CD4-positive, alpha-beta T cell treated with Interleukin-2 at 100 ng/mL for 4 hours (primary cell): ENCODE results near the gene HMCES.
A peak's percentile ranks its signal among the peaks of the same experiment; 100 is the strongest.

Experiments
- DNase-seq: peaks from one replicate; pipeline ENCODE4 v3.0.0-alpha.2; 2020; ENCODE audit warnings: low spot score

HMCES gene

GRCh38 chr3:129304146-129304961 is 25.7 kb downstream of the HMCES start:
- no peak for DNase-seq

- no peak for DNase-seq
Observed at GRCh38 chr3:129304962-129305222, 26.2 kb downstream of the HMCES start.

- peak; percentile 11 for DNase-seq
Observed at GRCh38 chr3:129305592-129306091, 27.0 kb downstream of the HMCES start.

DNA sequence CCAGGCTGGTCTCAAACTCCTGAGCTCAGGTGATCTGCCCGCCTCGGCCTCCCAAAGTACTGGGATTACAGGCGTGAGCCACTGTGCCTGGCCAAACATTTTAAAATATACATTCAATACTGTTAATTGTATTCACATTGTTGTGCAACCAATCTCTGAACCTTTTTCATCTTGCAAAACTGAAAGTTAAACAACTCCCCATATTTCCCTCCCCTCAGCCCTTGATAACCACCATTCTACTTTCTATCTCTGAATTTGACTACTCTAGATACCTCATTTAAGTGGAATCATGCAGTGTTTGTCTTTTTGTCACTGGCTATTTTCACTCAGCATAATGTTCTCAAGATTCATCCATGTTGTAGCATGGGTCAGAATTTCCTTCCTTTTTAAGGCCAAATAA is 30.0 kb downstream of the HMCES start:
- DNase-seq = no peak

- no peak for DNase-seq
Observed at GRCh38 chr3:129310111-129311011, 31.7 kb downstream of the HMCES start.

- DNase-seq = no peak
Observed at GRCh38 chr3:129311054-129311902, 32.6 kb downstream of the HMCES start.

DNA sequence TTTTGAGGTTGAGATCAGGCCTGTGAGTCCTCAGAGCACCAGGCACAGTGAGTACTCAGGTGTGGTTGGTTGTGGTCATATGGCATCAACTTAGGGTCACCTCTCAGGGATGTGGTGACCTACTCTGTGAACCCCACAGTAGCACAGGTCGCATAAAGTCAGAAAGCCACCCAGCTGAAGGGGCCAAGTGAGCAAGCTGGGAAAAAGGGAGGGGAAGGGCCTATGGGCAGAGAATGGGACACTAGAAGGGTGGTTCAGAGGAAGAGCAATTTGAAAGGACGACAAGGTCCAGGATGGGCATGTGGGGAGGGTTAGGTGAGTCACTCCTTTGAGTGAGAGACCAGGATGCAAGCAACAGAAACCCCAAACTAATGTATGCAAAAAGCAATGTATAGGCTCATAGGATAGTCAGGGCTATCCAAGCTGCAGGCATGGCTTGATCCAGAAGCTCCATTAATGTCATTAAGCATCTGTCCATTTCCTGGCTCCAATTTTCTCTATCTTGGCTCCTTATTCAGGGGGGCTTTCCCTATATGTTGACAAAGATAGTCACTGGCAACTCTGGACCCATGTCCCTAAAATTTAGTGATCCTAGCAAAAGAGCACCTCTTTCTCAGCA is 33.5 kb downstream of the HMCES start:
- no peak for DNase-seq

- no peak for DNase-seq
Observed at GRCh38 chr3:129312671-129313414, 34.2 kb downstream of the HMCES start.

- DNase-seq = no peak
Observed at GRCh38 chr3:129313415-129313664, 34.7 kb downstream of the HMCES start.

DNA sequence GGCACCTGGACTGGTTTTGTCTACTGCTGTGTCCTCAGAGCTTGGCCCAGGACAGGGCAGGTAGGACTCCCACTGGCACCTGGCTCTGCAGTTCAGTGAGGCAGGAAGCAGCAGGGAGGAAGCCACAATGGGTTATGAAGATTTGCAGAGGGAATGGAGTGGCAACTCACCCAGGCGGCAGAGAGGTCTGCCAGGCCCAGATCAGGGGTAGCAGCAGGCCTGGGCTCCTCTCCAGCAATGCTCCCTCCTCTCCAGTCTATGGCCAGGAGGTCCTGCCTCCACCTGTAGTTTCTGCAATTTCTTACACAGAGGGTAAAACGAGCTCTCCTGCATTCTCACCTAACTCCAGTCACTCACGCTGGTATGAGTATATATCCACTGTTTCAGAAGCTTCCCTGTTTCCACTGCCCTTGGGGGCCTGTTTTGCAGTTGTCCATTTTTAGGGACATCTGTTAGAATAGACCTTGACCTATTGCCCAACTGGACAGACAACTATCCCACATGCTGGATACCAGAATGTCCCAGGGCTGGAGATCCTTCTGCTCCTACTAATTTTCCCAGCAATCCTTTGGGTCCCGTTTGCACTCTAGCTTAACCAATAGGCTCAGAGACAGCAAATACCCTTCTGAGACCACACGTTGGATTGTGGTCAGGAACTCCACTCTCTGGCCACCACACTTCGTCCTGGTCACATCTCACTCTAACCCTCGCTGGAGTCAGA is 35.2 kb downstream of the HMCES start:
- DNase-seq = no peak

- DNase-seq = peak; percentile 67
Observed at GRCh38 chr3:129314386-129315222, 35.9 kb downstream of the HMCES start.

- peak; percentile 36 for DNase-seq
Observed at GRCh38 chr3:129315223-129315997, 36.7 kb downstream of the HMCES start.

GRCh38 chr3:129315998-129316247 is 37.3 kb downstream of the HMCES start:
- no peak for DNase-seq

DNA sequence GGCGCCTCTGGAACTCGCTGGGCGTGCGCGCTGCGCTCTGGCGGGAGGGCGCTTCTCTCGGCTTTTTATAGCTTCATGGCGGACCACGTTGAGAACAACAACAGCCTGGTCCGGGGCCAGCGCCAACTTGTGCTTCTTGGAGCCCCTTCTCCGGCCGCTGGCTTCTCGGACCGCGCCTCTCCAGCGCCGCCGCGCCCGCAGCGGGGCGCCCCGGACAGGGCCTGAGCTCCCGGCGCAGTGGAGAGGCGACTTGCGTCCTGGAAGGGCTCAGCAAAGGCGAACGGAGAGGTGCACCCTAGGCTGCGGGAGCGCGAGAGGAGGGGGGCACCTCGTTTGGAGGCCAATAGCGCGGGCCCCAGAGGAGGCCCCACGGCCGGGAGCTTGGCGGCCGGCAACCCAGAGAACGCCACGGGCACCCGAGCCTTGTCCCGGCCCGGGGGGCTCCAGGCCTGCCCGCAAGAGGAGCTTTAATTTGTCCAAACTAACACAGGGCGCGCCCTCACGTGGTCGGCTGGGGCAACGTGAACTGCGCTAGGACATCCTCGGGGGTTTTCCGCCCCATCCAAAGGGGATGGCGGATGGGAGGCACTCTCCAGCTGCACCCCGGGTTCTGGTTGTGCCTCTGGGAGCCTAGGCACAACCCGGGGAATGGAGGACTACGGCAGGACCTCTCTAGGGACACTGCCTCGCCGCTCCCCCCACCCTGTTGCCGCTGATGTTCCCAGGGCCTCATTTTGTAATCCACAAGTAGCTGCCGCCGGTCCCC is 37.8 kb downstream of the HMCES start:
- DNase-seq = peak; percentile 93

GRCh38 chr3:129317014-129317771 is 38.5 kb downstream of the HMCES start:
- DNase-seq = no peak

DNA sequence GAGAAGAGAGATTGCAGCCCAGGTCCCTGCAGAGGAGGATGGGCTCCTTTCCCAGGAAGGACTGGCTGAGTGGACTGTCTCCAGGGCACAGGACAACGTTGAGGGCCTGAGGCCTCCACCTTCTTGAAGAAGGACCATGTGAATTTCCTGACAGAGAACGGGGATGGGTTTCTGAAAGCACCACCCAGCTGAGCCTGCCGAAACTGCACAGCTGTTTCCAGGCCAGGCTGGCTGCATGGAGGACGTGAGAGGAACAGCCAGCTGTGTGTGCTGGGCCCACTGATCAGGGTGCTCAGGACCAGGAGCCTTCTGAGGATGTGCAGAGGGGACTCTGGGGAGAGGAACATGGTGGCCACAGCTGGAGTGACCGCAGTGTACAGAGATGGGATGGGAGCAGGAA is 39.2 kb downstream of the HMCES start:
- no peak for DNase-seq

GRCh38 chr3:129318921-129319320 is 40.3 kb downstream of the HMCES start:
- no peak for DNase-seq

DNA sequence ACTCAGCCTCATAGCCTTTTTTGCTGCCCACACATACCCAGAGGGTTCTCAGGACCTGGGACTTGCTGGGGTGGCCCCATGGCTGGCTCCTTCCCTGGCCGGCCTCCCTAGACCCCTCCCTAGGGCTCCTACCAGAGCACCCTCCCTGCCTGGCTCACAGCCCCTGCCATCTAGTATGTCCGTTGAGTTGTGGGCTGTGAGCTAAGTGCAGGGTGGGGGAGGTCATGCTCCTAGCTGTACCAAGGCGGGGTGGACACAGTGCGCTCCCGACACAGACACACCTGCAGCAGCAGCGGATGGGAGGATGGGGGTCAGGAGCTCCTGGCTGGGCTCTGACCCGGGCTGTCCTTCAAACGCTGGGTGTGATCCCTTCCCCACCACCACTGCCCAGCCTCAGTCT is 41.6 kb downstream of the HMCES start:
- no peak for DNase-seq
